Measurements from ENCODE around the gene PNMT. TPM values are rescaled to one million over a fixed set of nuclear protein-coding genes. Genes with fewer than 3 reads are reported as not detected.
"Not testable (repeated sequence)": the region's sequence is repeated elsewhere in the genome, so short reads cannot be mapped to it uniquely, and the experiment has no call there.

Gene PNMT
- total RNA-seq, 6 experiments from 2014 or later = 0.26 TPM; not detected in 5

- Mint-ChIP-seq H3K36me3 (ENCODE audit: low read depth) (no peaks in the 10 kb centered on the region), H3K4me3 (no peak overlapping the region), H3K9me3 (no peaks in the 10 kb centered on the region), H3K27me3 (ENCODE audit: insufficient read depth) (peaks cover 1% of the 10 kb centered on the region; the same call in 1 of the 2 replicates), H3K4me1 (ENCODE audit: low read depth) (peaks cover 19% of the 10 kb centered on the region), H3K27ac (no peak overlapping the region)
- TF ChIP-seq CTCF (IDR thresholded peaks at IDR 0.05) = no peak
- no peak for DNase-seq
Observed at GRCh38 chr17:39696731-39697130, 28.5 kb downstream of the PNMT start.

- Mint-ChIP-seq H3K4me1 (ENCODE audit: low read depth) (peaks cover 31% of the 10 kb centered on the region), H3K27me3 (ENCODE audit: insufficient read depth) (peaks cover 1% of the 10 kb centered on the region; the same call in 1 of the 2 replicates), H3K9me3 (no peaks in the 10 kb centered on the region), H3K36me3 (ENCODE audit: low read depth) (no peaks in the 10 kb centered on the region), H3K4me3 (no peak overlapping the region), H3K27ac (no peak overlapping the region)
- TF ChIP-seq CTCF (IDR thresholded peaks at IDR 0.05) = no peak
- DNase-seq = no peak
Observed at GRCh38 chr17:39697961-39698360, 29.7 kb downstream of the PNMT start.

- H3K27me3 Mint-ChIP-seq (ENCODE audit: insufficient read depth); H3K36me3 Mint-ChIP-seq (ENCODE audit: low read depth); DNase-seq; H3K9me3 Mint-ChIP-seq: not testable (repeated sequence)
- peak overlapping the region; percentile 94 for H3K4me3 Mint-ChIP-seq
- peaks cover 38% of the 10 kb centered on the region for H3K4me1 Mint-ChIP-seq (ENCODE audit: low read depth)
- H3K27ac Mint-ChIP-seq = peak overlapping the region; percentile 85
Observed at GRCh38 chr17:39699157-39699817, 31.0 kb downstream of the PNMT start.

GRCh38 chr17:39699818-39700147 is 31.5 kb downstream of the PNMT start, which contains the start of gene ERBB2:
Gene ERBB2 (plus strand): TSS chr17:39700064. CDS start chr17:39700239, 175 bp downstream.
- Mint-ChIP-seq H3K9me3 (no peaks in the 10 kb centered on the region), H3K36me3 (ENCODE audit: low read depth) (no peaks in the 10 kb centered on the region), H3K4me1 (ENCODE audit: low read depth) (peaks cover 42% of the 10 kb centered on the region), H3K4me3 (peak within 1 kb of the TSS; percentile 94), H3K27ac (peak within 1 kb of the TSS; percentile 85), H3K27me3 (ENCODE audit: insufficient read depth) (peaks cover 3% of the 10 kb centered on the region)
- no peak for TF ChIP-seq CTCF (IDR thresholded peaks at IDR 0.05)
- DNase-seq = peak; percentile 70

GRCh38 chr17:39700148-39700987 is 32.1 kb downstream of the PNMT start:
- Mint-ChIP-seq H3K27ac (peak overlapping the region; percentile 54; the same call in 1 of the 2 replicates), H3K9me3 (no peaks in the 10 kb centered on the region), H3K4me1 (ENCODE audit: low read depth) (peaks cover 43% of the 10 kb centered on the region), H3K36me3 (ENCODE audit: low read depth) (no peaks in the 10 kb centered on the region), H3K4me3 (peak overlapping the region; percentile 94), H3K27me3 (ENCODE audit: insufficient read depth) (peaks cover 3% of the 10 kb centered on the region)
- no peak for DNase-seq
- TF ChIP-seq CTCF (IDR thresholded peaks at IDR 0.05) = no peak; the same call in 1 of the 2 replicates
